ENCODE measurements around the gene ADAMTSL1. TPM values are rescaled to one million over a fixed set of nuclear protein-coding genes. Genes with fewer than 3 reads are reported as not detected.

ADAMTSL1 gene
- total RNA-seq, 1 experiment from 2014 or later: not detected

- no peak overlapping the region for H2AFZ ChIP-seq (ENCODE audit: low read depth, low read length, poor library complexity, severe bottlenecking)
- RAD21 ChIA-PET (ENCODE audit: low non-redundant PET in 1 of 2, low total read pairs in 2 of 2, uncharacterized antibody in 2 of 2, unreplicated experiment in 2 of 2): no interaction called here
Measured at GRCh38 chr9:18666348-18666747, 192.4 kb downstream of the ADAMTSL1 start.

DNA sequence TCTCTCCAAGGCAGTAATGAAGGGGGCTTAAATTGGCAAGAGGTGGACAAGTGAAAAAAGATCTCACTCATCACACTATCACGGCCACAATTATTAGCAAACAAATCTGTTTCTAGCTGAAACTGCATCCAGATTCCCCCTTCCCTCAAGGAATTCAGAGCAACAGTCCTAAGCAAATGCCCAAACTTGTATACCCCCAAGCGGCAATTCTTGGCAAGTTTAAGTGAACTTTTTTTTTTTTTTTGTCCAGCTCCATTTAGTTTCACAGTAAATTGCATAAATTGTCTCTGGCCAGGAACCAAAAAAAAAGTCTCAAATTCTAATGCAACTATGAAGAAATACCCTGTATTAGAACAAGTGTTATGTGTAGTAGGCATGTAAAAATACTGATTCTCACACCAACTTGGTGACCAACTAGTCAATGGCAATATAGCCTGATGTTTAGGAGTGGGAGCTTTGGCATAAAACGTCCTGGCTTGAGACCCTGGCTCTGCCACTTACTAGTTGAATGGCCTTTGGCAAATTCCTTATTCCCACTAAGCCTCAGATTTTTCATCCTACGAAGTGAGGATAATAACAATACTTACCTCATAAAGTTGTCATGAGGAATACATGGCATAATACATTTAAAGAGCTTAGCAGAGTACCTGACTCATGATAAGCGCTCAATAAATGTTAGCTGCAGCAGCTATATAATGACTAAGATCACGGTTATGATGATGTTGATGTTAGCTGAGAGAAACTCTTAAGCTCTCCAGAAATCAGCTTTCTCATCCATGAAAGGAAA lies 193.2 kb downstream of the ADAMTSL1 start:
- Histone ChIP-seq H3K36me3 (ENCODE audit: control insufficient read depth in 1 of 2, insufficient read depth in 2 of 2, low read length in 2 of 2) (no peaks in the 10 kb centered on the region), H4K20me1 (ENCODE audit: insufficient read depth) (no peaks in the 10 kb centered on the region), H3K27ac (ENCODE audit: low read depth, low read length) (no peak overlapping the region), H3K79me2 (ENCODE audit: insufficient read depth, low read length) (no peaks in the 10 kb centered on the region), H2AFZ (ENCODE audit: low read depth, low read length, poor library complexity, severe bottlenecking) (no peak overlapping the region), H3K4me3 (replicated peaks in 1 of 2; ENCODE audit: low read depth in 1 of 2, low read length in 2 of 2) (no peak overlapping the region), H3K9ac (ENCODE audit: low read length) (no peak overlapping the region), H3K4me1 (ENCODE audit: control insufficient read depth in 1 of 2, insufficient read depth in 2 of 2, low read length in 2 of 2) (no peaks in the 10 kb centered on the region), H3K4me2 (ENCODE audit: low read length) (no peak overlapping the region), H3K9me3 (ENCODE audit: control insufficient read depth in 1 of 2, insufficient read depth in 1 of 2, low read depth in 1 of 2, low read length in 2 of 2) (no peaks in the 10 kb centered on the region), H3K9me2 (ENCODE audit: insufficient read depth) (no peaks in the 10 kb centered on the region), H3K27me3 (ENCODE audit: insufficient read depth, low read length) (peaks cover 5% of the 10 kb centered on the region; the same call in 1 of the 2 replicates)
- DNase-seq (ENCODE audit: low read depth, low spot score) (no peak), ATAC-seq (no peak)
- ChIA-PET RAD21 (ENCODE audit: low non-redundant PET in 1 of 2, low total read pairs in 2 of 2, uncharacterized antibody in 2 of 2, unreplicated experiment in 2 of 2) (no interaction called here), CTCF (no interaction called here), POLR2A (no interaction called here)
- no TSS peak for BruUV-seq (replicated peaks)
- TF ChIP-seq EZH2 (IDR thresholded peaks at IDR 0.05) (no peak), CTCF (IDR thresholded peaks at IDR 0.05 in 2 of 3, conservative IDR thresholded peaks at IDR 0.05 in 1 of 3; ENCODE audit: borderline replicate concordance in 1 of 3, insufficient read depth in 1 of 3, low read depth in 2 of 3, low read length in 2 of 3) (no peak), ZFX (IDR thresholded peaks at IDR 0.05) (no peak), ELF1 (IDR thresholded peaks at IDR 0.05; ENCODE audit: borderline replicate concordance, low read depth) (no peak), ATF3 (IDR thresholded peaks at IDR 0.05) (no peak), EZH2phosphoT487 (IDR thresholded peaks at IDR 0.05; ENCODE audit: borderline replicate concordance) (no peak), SP1 (IDR thresholded peaks at IDR 0.05; ENCODE audit: low read depth) (no peak)
- TF ChIP-seq, protein P1, sequence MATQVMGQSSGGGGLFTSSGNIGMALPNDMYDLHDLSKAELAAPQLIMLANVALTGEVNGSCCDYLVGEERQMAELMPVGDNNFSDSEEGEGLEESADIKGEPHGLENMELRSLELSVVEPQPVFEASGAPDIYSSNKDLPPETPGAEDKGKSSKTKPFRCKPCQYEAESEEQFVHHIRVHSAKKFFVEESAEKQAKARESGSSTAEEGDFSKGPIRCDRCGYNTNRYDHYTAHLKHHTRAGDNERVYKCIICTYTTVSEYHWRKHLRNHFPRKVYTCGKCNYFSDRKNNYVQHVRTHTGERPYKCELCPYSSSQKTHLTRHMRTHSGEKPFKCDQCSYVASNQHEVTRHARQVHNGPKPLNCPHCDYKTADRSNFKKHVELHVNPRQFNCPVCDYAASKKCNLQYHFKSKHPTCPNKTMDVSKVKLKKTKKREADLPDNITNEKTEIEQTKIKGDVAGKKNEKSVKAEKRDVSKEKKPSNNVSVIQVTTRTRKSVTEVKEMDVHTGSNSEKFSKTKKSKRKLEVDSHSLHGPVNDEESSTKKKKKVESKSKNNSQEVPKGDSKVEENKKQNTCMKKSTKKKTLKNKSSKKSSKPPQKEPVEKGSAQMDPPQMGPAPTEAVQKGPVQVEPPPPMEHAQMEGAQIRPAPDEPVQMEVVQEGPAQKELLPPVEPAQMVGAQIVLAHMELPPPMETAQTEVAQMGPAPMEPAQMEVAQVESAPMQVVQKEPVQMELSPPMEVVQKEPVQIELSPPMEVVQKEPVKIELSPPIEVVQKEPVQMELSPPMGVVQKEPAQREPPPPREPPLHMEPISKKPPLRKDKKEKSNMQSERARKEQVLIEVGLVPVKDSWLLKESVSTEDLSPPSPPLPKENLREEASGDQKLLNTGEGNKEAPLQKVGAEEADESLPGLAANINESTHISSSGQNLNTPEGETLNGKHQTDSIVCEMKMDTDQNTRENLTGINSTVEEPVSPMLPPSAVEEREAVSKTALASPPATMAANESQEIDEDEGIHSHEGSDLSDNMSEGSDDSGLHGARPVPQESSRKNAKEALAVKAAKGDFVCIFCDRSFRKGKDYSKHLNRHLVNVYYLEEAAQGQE (IDR thresholded peaks at IDR 0.05; ENCODE audit: low read depth): no peak
- intact Hi-C loops (cut with micrococcal nuclease): no loop called here

More at GRCh38 chr9:18666348-18666747, 192.4 kb downstream of the ADAMTSL1 start:
- H3K79me2 ChIP-seq (ENCODE audit: insufficient read depth, low read length): no peaks in the 10 kb centered on the region
- ChIA-PET POLR2A (no interaction called here), CTCF (no interaction called here)
- no peaks in the 10 kb centered on the region for H3K36me3 ChIP-seq (ENCODE audit: control insufficient read depth in 1 of 2, insufficient read depth in 2 of 2, low read length in 2 of 2)
- no peaks in the 10 kb centered on the region for H4K20me1 ChIP-seq (ENCODE audit: insufficient read depth)
- H3K27me3 ChIP-seq (ENCODE audit: insufficient read depth, low read length): peaks cover 5% of the 10 kb centered on the region; the same call in 1 of the 2 replicates
- no peak overlapping the region for H3K4me3 ChIP-seq (replicated peaks in 1 of 2; ENCODE audit: low read depth in 1 of 2, low read length in 2 of 2)
- H3K4me2 ChIP-seq (ENCODE audit: low read length): no peak overlapping the region
- no peaks in the 10 kb centered on the region for H3K4me1 ChIP-seq (ENCODE audit: control insufficient read depth in 1 of 2, insufficient read depth in 2 of 2, low read length in 2 of 2)
- no peaks in the 10 kb centered on the region for H3K9me2 ChIP-seq (ENCODE audit: insufficient read depth)
- no TSS peak for BruUV-seq (replicated peaks)
- H3K9me3 ChIP-seq (ENCODE audit: control insufficient read depth in 1 of 2, insufficient read depth in 1 of 2, low read depth in 1 of 2, low read length in 2 of 2): no peaks in the 10 kb centered on the region
- H3K27ac ChIP-seq (ENCODE audit: low read depth, low read length): no peak overlapping the region
- intact Hi-C loops (cut with micrococcal nuclease): no loop called here
- H3K9ac ChIP-seq (ENCODE audit: low read length): no peak overlapping the region
- DNase-seq (ENCODE audit: low read depth, low spot score): no peak
- no peak for ATAC-seq
- no peak for TF ChIP-seq SP1 (IDR thresholded peaks at IDR 0.05; ENCODE audit: low read depth)
- no peak for TF ChIP-seq FOSL1 (IDR thresholded peaks at IDR 0.05; ENCODE audit: low read depth)
- TF ChIP-seq ZNF274 (IDR thresholded peaks at IDR 0.05; ENCODE audit: low read depth, low read length): no peak
- TF ChIP-seq ELF1 (IDR thresholded peaks at IDR 0.05; ENCODE audit: borderline replicate concordance, low read depth): no peak
- no peak for TF ChIP-seq CEBPB (IDR thresholded peaks at IDR 0.05; ENCODE audit: low read depth)
